H1 (cell line): ENCODE measurements around the gene LOC128125822.

Source experiments
- CTCF ChIA-PET: fragments of 300-600 bp; sonication (Branson Sonifier 250); formaldehyde crosslinking; loops from one replicate; lab custom pipeline; 2021; ENCODE audit not compliant: partially characterized antibody; lab: Charles Lee
- POLR2A ChIA-PET: fragments of 300-600 bp; sonication (Branson Sonifier 250); formaldehyde crosslinking; loops from one replicate; lab custom pipeline; 2021; ENCODE audit warnings: inconsistent platforms; ENCODE audit not compliant: partially characterized antibody; lab: Charles Lee
- DNase-seq, 2 experiments: peaks; one replicate each; pipeline versions ENCODE4 v3.0.0 to v3.0.0-alpha.2; 2010 to 2022; ENCODE audit warnings: low spot score in 2 of 2, low read depth in 1 of 2, mixed read lengths in 1 of 2
- FAIRE-seq: peaks from 2 replicates; lab custom pipeline; 2011; peaks lifted over from hg19 to GRCh38; lab: Jason Lieb, UNC
- H2AFZ ChIP-seq: 2 replicates; pipeline ENCODE4 v1.8.1; 2012; ENCODE audit warnings: low read length, inconsistent platforms
- H2AK5ac ChIP-seq: 2 replicates; pipeline ENCODE4 v1.6.1; 2013; ENCODE audit warnings: low read depth, low read length
- H2BK120ac ChIP-seq: replicated peaks from 2 replicates; pipeline ENCODE3; 2013; ENCODE audit warnings: low read depth, low read length, inconsistent platforms
- H2BK12ac ChIP-seq: 2 replicates; pipeline ENCODE4 v1.6.1; 2013; ENCODE audit warnings: low read depth, low read length
- H2BK15ac ChIP-seq: 2 replicates; pipeline ENCODE4 v1.6.1; 2013; ENCODE audit warnings: low read length
- H2BK20ac ChIP-seq: 2 replicates; pipeline ENCODE4 v1.6.1; 2013; ENCODE audit warnings: low read length
- H2BK5ac ChIP-seq: 2 replicates; pipeline ENCODE4 v1.6.1; 2013; ENCODE audit warnings: low read depth, low read length
- H3K14ac ChIP-seq: 2 replicates; pipeline ENCODE4 v1.6.1; 2013; ENCODE audit warnings: inconsistent platforms; ENCODE audit not compliant: insufficient read length
- H3K18ac ChIP-seq: 2 replicates; pipeline ENCODE4 v1.6.1; 2013; ENCODE audit warnings: low read length; ENCODE audit errors: extremely low read depth
- H3K23ac ChIP-seq: 2 replicates; pipeline ENCODE4 v1.6.1; 2013; ENCODE audit warnings: inconsistent platforms; ENCODE audit not compliant: insufficient read length
- H3K23me2 ChIP-seq: 2 replicates; pipeline ENCODE4 v1.6.1; 2013; ENCODE audit warnings: low read depth, low read length
- H3K27ac ChIP-seq: 2 replicates; pipeline ENCODE4 v1.6.1; 2011; ENCODE audit warnings: low read depth, low read length, inconsistent platforms
- H3K27me3 ChIP-seq, 4 experiments: replicated peaks in 1 of 4; 1 replicate in 1 of 4; 2 replicates in 3 of 4; pipeline versions ENCODE4 v1.6.1 to v1.8.1; 2011 to 2013; ENCODE audit warnings: low read length in 3 of 4, mild to moderate bottlenecking in 3 of 4, inconsistent platforms in 2 of 4, mixed read lengths in 2 of 4, moderate library complexity in 1 of 4; ENCODE audit not compliant: control insufficient read depth in 3 of 4, insufficient read depth in 3 of 4; ENCODE audit errors: extremely low read depth in 1 of 4
- H3K36me3 ChIP-seq, 4 experiments: 2 replicates each; pipeline versions ENCODE4 v1.6.1 to v1.8.1; 2011 to 2013; ENCODE audit warnings: mild to moderate bottlenecking in 4 of 4, low read length in 3 of 4, moderate library complexity in 2 of 4, control low read depth in 1 of 4, inconsistent platforms in 1 of 4; ENCODE audit not compliant: insufficient read depth in 4 of 4, control insufficient read depth in 2 of 4
- H3K4ac ChIP-seq: replicated peaks from 2 replicates; pipeline ENCODE3; 2013; ENCODE audit warnings: low read length, low read depth, mixed read lengths, inconsistent platforms; ENCODE audit not compliant: insufficient read length
- H3K4me1 ChIP-seq, 4 experiments: replicated peaks in 1 of 4; 1 replicate in 1 of 4; 2 replicates in 3 of 4; pipeline versions ENCODE4 v1.6.1 to v1.8.1; 2011 to 2013; ENCODE audit warnings: low read length in 3 of 4, inconsistent platforms in 2 of 4, mixed read lengths in 1 of 4; ENCODE audit not compliant: insufficient read depth in 4 of 4, control insufficient read depth in 3 of 4
- H3K4me2 ChIP-seq, 2 experiments: 2 replicates each; pipeline versions ENCODE4 v1.6.1 to v1.8.1; 2011 to 2013; ENCODE audit warnings: low read depth in 2 of 2, low read length in 2 of 2, control low read depth in 1 of 2, inconsistent platforms in 1 of 2, mild to moderate bottlenecking in 1 of 2; ENCODE audit not compliant: insufficient read depth in 1 of 2
- H3K4me3 ChIP-seq, 4 experiments: fragments of 200-600, 300-600 bp in 1 of 4; sonication (generic), shearing (Covaris generic), sonication (Bioruptor Twin) in 1 of 4; 2 replicates each; pipeline versions ENCODE4 v1.5.1 to v1.8.1; 2011 to 2016; ENCODE audit warnings: low read length in 4 of 4, low read depth in 3 of 4, control low read depth in 2 of 4, inconsistent platforms in 2 of 4, mild to moderate bottlenecking in 2 of 4, mixed read lengths in 1 of 4, moderate library complexity in 1 of 4; ENCODE audit not compliant: insufficient read depth in 2 of 4; ENCODE audit errors: extremely low read depth in 1 of 4
- H3K56ac ChIP-seq: replicated peaks from 2 replicates; pipeline ENCODE3; 2013; ENCODE audit warnings: low read depth, mild to moderate bottlenecking, mixed read lengths, low read length, inconsistent platforms; ENCODE audit not compliant: insufficient read length
- H3K79me1 ChIP-seq: 2 replicates; pipeline ENCODE4 v1.6.1; 2013; ENCODE audit warnings: low read depth, low read length, control low read depth
- H3K79me2 ChIP-seq, 2 experiments: 2 replicates each; pipeline versions ENCODE4 v1.6.1 to v1.8.1; 2012 to 2013; ENCODE audit warnings: low read length in 2 of 2, mild to moderate bottlenecking in 2 of 2, inconsistent platforms in 1 of 2; ENCODE audit not compliant: insufficient read depth in 2 of 2, control insufficient read depth in 1 of 2
- H3K9ac ChIP-seq, 4 experiments: replicated peaks in 1 of 4; 1 replicate in 1 of 4; 2 replicates in 3 of 4; pipeline versions ENCODE4 v1.6.1 to v1.8.1; 2011 to 2013; ENCODE audit warnings: low read depth in 3 of 4, low read length in 3 of 4, control low read depth in 2 of 4, mild to moderate bottlenecking in 2 of 4, moderate library complexity in 2 of 4, inconsistent platforms in 1 of 4; ENCODE audit errors: extremely low read depth in 1 of 4
- H3K9me3 ChIP-seq, 2 experiments: 2 replicates each; pipeline versions ENCODE4 v1.6.1 to v1.8.1; 2012 to 2013; ENCODE audit warnings: mild to moderate bottlenecking in 2 of 2, moderate library complexity in 2 of 2, control low read depth in 1 of 2, inconsistent platforms in 1 of 2, low read depth in 1 of 2, low read length in 1 of 2, mixed read lengths in 1 of 2; ENCODE audit not compliant: insufficient read depth in 2 of 2
- H4K20me1 ChIP-seq, 2 experiments: replicated peaks in 1 of 2; 2 replicates each; pipeline versions ENCODE3 to v1.8.1; 2011 to 2013; ENCODE audit warnings: inconsistent platforms in 2 of 2, low read length in 2 of 2, mild to moderate bottlenecking in 1 of 2; ENCODE audit not compliant: insufficient read depth in 2 of 2, control insufficient read depth in 1 of 2
- H4K5ac ChIP-seq: 2 replicates; pipeline ENCODE4 v1.6.1; 2013; ENCODE audit warnings: low read length, low read depth, mixed read lengths, inconsistent platforms; ENCODE audit not compliant: insufficient read length
- H4K8ac ChIP-seq: 2 replicates; pipeline ENCODE4 v1.8.0; 2013; ENCODE audit warnings: mild to moderate bottlenecking, moderate library complexity, low read length, inconsistent platforms; ENCODE audit not compliant: insufficient read depth; ENCODE audit errors: extremely low read depth
- H4K91ac ChIP-seq: replicated peaks from 2 replicates; pipeline ENCODE3; 2013; ENCODE audit warnings: low read length, mixed read lengths, inconsistent platforms; ENCODE audit not compliant: insufficient read length
- BRCA1 ChIP-seq: IDR thresholded peaks from 2 replicates; pipeline ENCODE4 v1.6.1; 2012; ENCODE audit warnings: low read depth, low read length, improper control_type of control experiment
- CREB1 ChIP-seq: IDR thresholded peaks from 2 replicates; pipeline ENCODE4 v1.6.1; 2012; ENCODE audit warnings: inconsistent platforms
- CTBP2 ChIP-seq: IDR thresholded peaks from 2 replicates; pipeline ENCODE4 v1.7.0; 2011; ENCODE audit warnings: borderline replicate concordance, mild to moderate bottlenecking, moderate library complexity, mixed read lengths, low read length; ENCODE audit not compliant: insufficient read depth, insufficient read length
- EP300 ChIP-seq, 2 experiments: IDR thresholded peaks; 1 replicate in 1 of 2; 2 replicates in 1 of 2; pipeline ENCODE4 v1.6.1; 2011 to 2012; ENCODE audit warnings: low read depth in 2 of 2, low read length in 2 of 2, mild to moderate bottlenecking in 2 of 2, borderline replicate concordance in 1 of 2, inconsistent platforms in 1 of 2, moderate library complexity in 1 of 2
- GTF2F1 ChIP-seq: IDR thresholded peaks from 2 replicates; pipeline ENCODE4 v1.6.1; 2012; ENCODE audit warnings: low read depth, low read length, improper control_type of control experiment, borderline replicate concordance
- HDAC2 ChIP-seq, 2 experiments: fragments of 300-600 bp in 1 of 2; sonication (generic) in 1 of 2; IDR thresholded peaks; 2 replicates each; pipeline ENCODE4 v1.6.1; 2011 to 2012; ENCODE audit warnings: low read depth in 2 of 2, low read length in 2 of 2, mild to moderate bottlenecking in 2 of 2, moderate library complexity in 2 of 2, borderline replicate concordance in 1 of 2, inconsistent platforms in 1 of 2
- HDAC6 ChIP-seq: IDR thresholded peaks from one replicate; pipeline ENCODE4 v1.7.1; 2012; ENCODE audit warnings: low read depth, mild to moderate bottlenecking, inconsistent platforms, low read length, moderate library complexity
- JUN ChIP-seq: IDR thresholded peaks from 2 replicates; pipeline ENCODE4 v1.6.1; 2011; ENCODE audit warnings: low read depth, mild to moderate bottlenecking, improper control_type of control experiment, low read length
- MAFK ChIP-seq: IDR thresholded peaks from 2 replicates; pipeline ENCODE4 v1.6.1; 2012; ENCODE audit warnings: low read depth, mild to moderate bottlenecking, improper control_type of control experiment, low read length
- RBBP5 ChIP-seq: IDR thresholded peaks from 2 replicates; pipeline ENCODE4 v1.7.1; 2012; ENCODE audit warnings: low read depth, mild to moderate bottlenecking, inconsistent platforms, low read length, moderate library complexity, borderline replicate concordance
- RFX5 ChIP-seq: IDR thresholded peaks from 2 replicates; pipeline ENCODE4 v1.6.1; 2011; ENCODE audit warnings: low read depth, low read length, improper control_type of control experiment, borderline replicate concordance
- SP1 ChIP-seq: IDR thresholded peaks from 2 replicates; pipeline ENCODE4 v1.6.1; 2011; ENCODE audit warnings: low read depth, low read length
- TCF12 ChIP-seq: IDR thresholded peaks from 2 replicates; pipeline ENCODE4 v1.6.1; 2011; ENCODE audit warnings: low read depth, mild to moderate bottlenecking, low read length
- TEAD4 ChIP-seq: IDR thresholded peaks from 2 replicates; pipeline ENCODE4 v1.6.1; 2012; ENCODE audit warnings: low read depth, low read length, inconsistent platforms, mixed read lengths
- ZNF274 ChIP-seq: IDR thresholded peaks from 2 replicates; pipeline ENCODE4 v1.7.0; 2012; ENCODE audit warnings: low read length, borderline replicate concordance; ENCODE audit errors: extremely low read depth
- WGBS, 2 experiments: shearing (Covaris generic) in 1 of 2; methylation state at CpG; one replicate each; pipeline versions ENCODE4 v1.1.6 to v1.1.7; 2013 to 2015; ENCODE audit warnings: low lambda C conversion rate in 2 of 2, mixed read lengths in 2 of 2, inconsistent platforms in 1 of 2, low coverage in 1 of 2, missing lambda C conversion rate in 1 of 2; ENCODE audit not compliant: insufficient replicate concordance in 2 of 2, insufficient coverage in 1 of 2, insufficient read length in 1 of 2; ENCODE audit errors: extremely low coverage in 1 of 2, missing lambda C conversion rate in 1 of 2; 5-methylcytosine and 5-hydroxymethylcytosine counted together
- TF ChIP-seq, protein P1 (sequence below): IDR thresholded peaks from 2 replicates; pipeline ENCODE4 v1.6.1; 2012; ENCODE audit warnings: inconsistent platforms

LOC128125822 gene

DNA sequence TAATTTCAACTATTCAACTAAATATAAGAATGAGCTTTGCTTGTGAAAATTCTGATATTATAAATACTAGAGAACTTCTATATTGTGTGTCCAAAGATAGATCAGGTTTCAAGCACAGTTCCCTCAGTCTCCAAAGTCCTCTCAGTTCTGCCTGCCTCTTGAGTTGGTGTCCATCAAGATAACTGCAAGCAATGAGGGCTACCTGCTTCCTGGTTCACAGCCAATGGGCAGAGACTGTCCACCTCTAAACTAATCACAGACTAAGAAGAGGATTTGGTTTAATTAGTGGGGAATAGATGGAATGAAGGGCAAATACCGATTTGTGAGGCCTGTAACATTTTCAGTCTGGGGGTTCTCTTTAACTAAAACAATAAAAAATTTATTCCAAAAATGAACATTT lies 41.3 kb upstream of the LOC128125822 start:
- H2BK20ac ChIP-seq = no peak overlapping the region
- H2AFZ ChIP-seq = no peak overlapping the region
- DNase-seq (no peak), FAIRE-seq (no peak)
- no peaks in the 10 kb centered on the region for H3K9me3 ChIP-seq
- H3K14ac ChIP-seq = no peak overlapping the region
- no peaks in the 10 kb centered on the region for H4K20me1 ChIP-seq
- no peaks in the 10 kb centered on the region for H3K79me1 ChIP-seq
- H4K5ac ChIP-seq = no peak overlapping the region
- no peak overlapping the region for H3K23ac ChIP-seq
- H2BK120ac ChIP-seq = no peak overlapping the region
- H2BK15ac ChIP-seq = no peak overlapping the region
- H3K18ac ChIP-seq = no peak overlapping the region
- WGBS, 2 experiments = 85% methylated on average over 1 of the region's 1 CpG; no CpG with 5 or more reads in 1 of the 2 experiments
- H3K56ac ChIP-seq = no peak overlapping the region
- ChIA-PET POLR2A (no interaction called here), CTCF (no interaction called here)
- H4K91ac ChIP-seq = no peak overlapping the region
- no peak overlapping the region for H3K4me3 ChIP-seq
- H3K27me3 ChIP-seq = no peaks in the 10 kb centered on the region
- no peak overlapping the region for H2BK5ac ChIP-seq
- no peaks in the 10 kb centered on the region for H3K36me3 ChIP-seq
- no peak overlapping the region for H3K4me2 ChIP-seq
- H2BK12ac ChIP-seq = no peak overlapping the region
- H3K4me1 ChIP-seq = no peaks in the 10 kb centered on the region
- no peak overlapping the region for H4K8ac ChIP-seq
- no peak overlapping the region for H2AK5ac ChIP-seq
- no peak overlapping the region for H3K27ac ChIP-seq
- H3K9ac ChIP-seq = no peak overlapping the region
- no peaks in the 10 kb centered on the region for H3K79me2 ChIP-seq
- H3K23me2 ChIP-seq = no peaks in the 10 kb centered on the region
- H3K4ac ChIP-seq = no peak overlapping the region
- TF ChIP-seq ZNF274 (no peak), TCF12 (no peak), HDAC2 (IDR thresholded peaks at IDR 0.05; ENCODE audit: borderline replicate concordance in 1 of 2, low read depth in 2 of 2, low read length in 2 of 2) (no peak), SP1 (no peak), TEAD4 (no peak), GTF2F1 (no peak), MAFK (no peak), CTBP2 (no peak), RBBP5 (no peak), HDAC6 (no peak), RFX5 (no peak), BRCA1 (no peak), EP300 (IDR thresholded peaks at IDR 0.05; ENCODE audit: borderline replicate concordance in 1 of 2, low read depth in 2 of 2, low read length in 2 of 2) (no peak), CREB1 (no peak), JUN (no peak)
- TF ChIP-seq, protein P1, sequence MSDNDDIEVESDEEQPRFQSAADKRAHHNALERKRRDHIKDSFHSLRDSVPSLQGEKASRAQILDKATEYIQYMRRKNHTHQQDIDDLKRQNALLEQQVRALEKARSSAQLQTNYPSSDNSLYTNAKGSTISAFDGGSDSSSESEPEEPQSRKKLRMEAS = no peak
